Astrocyte of the spinal cord (primary cell): ENCODE measurements around the gene RHOT1.
"Not testable (repeated sequence)": the region's sequence is repeated elsewhere in the genome, so short reads cannot be mapped to it uniquely, and the experiment has no call there.

Experiments
- DNase-seq: peaks from one replicate; pipeline ENCODE4 v3.0.0; 2011; ENCODE audit warnings: low read depth, low spot score
- H3K4me3 ChIP-seq: 2 replicates; pipeline ENCODE4 v1.5.1; 2011; ENCODE audit warnings: low read depth, mild to moderate bottlenecking, low read length, moderate library complexity
- in situ Hi-C: cut with HindIII; loops from 2 replicates; pipeline ENCODE4 v1.10.0; 2017; ENCODE audit warnings: low sequenced_read_pairs
- TF ChIP-seq, protein P1 (sequence below): IDR thresholded peaks from 2 replicates; pipeline ENCODE4 v1.5.1; 2012; ENCODE audit warnings: low read depth, mild to moderate bottlenecking, low read length, inconsistent platforms

The RHOT1 gene

DNA sequence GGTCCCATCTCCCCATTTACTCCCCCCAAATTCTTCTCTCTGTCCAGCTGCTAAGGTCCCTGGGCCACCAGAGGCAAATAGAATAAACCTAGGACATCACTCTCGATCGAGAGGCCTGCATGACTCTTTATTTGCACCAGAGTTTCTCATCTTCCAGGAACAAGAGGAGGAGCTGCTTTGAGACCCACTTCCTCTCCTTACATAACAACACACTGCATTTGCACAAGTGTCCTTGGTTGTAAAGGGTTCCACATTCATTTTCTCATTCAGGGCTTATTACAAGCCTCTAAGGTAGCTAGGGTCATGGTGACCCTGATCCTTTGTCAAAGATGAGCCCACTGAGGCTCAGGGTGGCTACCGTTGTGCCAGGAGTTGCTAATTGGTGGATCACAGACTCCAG is 38.1 kb upstream of the RHOT1 start:
- no peak overlapping the region for H3K4me3 ChIP-seq
- TF ChIP-seq, protein P1, sequence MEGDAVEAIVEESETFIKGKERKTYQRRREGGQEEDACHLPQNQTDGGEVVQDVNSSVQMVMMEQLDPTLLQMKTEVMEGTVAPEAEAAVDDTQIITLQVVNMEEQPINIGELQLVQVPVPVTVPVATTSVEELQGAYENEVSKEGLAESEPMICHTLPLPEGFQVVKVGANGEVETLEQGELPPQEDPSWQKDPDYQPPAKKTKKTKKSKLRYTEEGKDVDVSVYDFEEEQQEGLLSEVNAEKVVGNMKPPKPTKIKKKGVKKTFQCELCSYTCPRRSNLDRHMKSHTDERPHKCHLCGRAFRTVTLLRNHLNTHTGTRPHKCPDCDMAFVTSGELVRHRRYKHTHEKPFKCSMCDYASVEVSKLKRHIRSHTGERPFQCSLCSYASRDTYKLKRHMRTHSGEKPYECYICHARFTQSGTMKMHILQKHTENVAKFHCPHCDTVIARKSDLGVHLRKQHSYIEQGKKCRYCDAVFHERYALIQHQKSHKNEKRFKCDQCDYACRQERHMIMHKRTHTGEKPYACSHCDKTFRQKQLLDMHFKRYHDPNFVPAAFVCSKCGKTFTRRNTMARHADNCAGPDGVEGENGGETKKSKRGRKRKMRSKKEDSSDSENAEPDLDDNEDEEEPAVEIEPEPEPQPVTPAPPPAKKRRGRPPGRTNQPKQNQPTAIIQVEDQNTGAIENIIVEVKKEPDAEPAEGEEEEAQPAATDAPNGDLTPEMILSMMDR, result no peak
- no peak for DNase-seq
- in situ Hi-C loops, result no loop called here

DNA sequence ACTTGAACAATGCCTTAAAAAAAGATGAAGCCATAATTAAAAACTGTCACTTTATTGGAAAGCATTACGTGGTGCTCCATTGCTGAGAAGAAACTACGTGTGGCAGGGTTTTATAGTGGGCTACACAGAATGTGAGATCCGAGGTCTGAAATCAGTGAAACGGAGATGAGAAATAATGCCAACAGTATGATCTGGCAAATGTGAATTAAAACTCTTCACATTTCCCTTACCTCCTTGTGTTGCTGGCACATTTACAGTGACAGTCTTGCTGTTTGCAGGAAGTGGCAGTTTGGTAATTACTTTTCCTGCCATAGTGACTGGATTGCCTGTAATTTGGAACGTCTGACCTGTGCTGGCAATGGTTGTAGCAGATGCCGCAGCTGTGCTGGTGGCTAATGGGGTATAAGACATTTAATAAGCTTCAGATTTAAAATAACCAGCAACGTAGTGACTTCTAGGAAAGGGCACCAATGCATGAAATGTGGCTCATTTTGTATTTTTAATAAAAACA is 35.8 kb upstream of the RHOT1 start:
- DNase-seq, H3K4me3 ChIP-seq, in situ Hi-C loops: not testable (repeated sequence)

DNA sequence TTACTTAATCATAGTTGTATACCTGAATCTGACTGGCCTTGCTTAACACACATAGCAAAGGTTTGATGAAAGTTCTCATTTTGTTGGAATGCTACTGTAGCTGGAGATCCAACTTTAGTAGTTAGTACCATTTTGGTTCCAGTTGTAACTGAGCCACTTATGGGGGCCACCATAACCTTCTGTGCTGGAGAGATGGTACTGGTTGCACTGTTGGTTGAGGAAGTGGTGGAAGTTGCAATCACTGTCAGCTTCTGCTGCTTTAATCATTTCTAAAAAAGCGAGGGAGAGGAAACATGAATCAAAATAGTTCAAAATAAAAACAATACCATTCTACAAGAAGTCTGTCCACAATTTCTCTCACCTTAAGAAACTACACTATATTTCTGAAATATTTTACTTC is 35.1 kb upstream of the RHOT1 start:
- H3K4me3 ChIP-seq, in situ Hi-C loops, DNase-seq: not testable (repeated sequence)

DNA sequence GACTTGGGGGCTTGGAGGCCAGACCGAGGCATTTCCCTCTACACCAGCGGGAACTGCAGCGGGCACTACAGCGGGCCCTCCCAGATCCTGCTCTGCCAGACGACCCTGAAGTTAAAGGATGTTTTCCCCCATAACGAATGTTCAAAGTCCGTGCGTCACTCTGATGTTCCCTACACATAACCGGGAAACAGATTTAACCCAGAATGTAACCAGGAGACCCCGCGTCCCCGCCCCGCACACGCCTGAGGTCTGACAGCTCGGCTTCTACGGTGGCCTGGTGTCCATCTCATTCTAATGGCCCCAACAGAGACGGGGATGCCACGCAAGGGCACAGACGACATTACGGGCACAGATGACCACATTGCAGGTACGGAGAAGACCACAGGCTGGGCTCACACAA is 31.7 kb upstream of the RHOT1 start:
- H3K4me3 ChIP-seq, result no peak overlapping the region
- DNase-seq, result no peak
- in situ Hi-C loops, result no loop called here
- TF ChIP-seq, protein P1, result no peak

DNA sequence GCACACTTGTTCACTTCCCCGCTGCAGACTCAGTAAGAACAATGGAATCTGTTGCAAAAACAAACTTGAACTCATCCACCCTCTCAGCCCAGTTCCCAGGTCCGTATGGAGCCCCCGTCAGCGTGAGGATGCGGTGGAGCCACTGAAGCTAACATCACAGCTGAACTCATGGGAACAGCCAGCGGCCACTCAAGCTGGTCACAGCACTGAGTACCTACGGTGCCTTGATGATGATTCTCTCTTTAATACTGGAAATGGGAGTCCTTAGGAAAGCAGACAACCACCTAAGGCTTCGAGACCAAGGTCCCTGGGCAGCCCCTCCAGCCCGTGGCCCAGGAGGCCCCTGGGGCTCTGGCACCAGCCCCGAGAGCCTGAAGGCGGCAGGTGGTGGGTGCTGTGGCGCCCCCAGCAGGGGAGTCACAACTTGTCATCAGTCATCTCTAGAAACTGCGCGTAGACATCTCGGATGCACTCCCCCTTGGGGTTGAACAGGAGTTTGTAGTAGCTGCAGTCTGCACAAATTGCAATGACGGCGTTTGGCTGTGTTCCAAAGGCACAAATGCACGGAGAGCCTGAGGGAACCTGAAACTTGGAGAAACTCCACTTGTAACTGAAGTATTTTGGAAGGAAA is 31.0 kb upstream of the RHOT1 start:
- DNase-seq, result peak; percentile 78
- in situ Hi-C loops, result no loop called here
- TF ChIP-seq, protein P1, result peak; percentile 42
- H3K4me3 ChIP-seq, result no peak overlapping the region

DNA sequence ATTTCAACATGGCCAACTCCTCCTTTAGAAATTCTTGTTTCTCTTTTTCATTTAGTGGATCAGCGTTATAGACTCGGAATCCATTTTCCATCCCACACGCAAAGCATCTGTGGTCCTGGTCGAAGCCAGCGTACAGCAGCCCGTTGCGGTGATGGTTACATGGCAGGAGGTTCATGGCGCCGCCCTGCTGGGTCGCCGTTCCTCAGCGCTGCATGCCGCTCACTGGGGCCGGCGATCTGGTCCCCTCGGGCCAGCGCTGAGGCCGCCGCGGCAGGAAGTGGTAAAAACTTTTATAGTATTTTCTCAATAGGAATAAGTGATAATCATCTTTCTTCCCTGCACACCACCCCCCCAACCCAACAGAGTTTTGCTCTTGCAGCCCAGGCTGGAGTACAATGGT is 29.9 kb upstream of the RHOT1 start:
- no peak overlapping the region for H3K4me3 ChIP-seq
- DNase-seq, result no peak
- TF ChIP-seq, protein P1, result no peak
- in situ Hi-C loops, result no loop called here

DNA sequence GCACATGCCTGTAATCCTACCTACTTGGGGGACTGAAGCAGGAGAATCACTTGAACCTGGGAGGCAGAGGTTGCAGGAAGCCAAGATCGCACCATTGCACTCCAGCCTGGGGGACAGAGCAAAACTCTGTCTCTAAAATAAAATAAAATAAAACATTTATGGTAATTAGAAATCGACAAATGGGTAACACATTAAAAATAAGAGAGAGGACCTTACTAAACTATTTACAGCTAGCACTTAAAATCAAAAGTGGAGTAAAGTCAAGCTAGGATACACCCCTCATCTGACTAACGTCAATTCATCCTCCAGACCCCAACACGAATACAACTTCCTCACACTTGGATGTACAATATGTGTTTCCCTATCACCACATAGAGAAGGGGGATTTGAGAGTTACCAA is 27.8 kb upstream of the RHOT1 start:
- in situ Hi-C loops, result no loop called here
- TF ChIP-seq, protein P1, result no peak

DNA sequence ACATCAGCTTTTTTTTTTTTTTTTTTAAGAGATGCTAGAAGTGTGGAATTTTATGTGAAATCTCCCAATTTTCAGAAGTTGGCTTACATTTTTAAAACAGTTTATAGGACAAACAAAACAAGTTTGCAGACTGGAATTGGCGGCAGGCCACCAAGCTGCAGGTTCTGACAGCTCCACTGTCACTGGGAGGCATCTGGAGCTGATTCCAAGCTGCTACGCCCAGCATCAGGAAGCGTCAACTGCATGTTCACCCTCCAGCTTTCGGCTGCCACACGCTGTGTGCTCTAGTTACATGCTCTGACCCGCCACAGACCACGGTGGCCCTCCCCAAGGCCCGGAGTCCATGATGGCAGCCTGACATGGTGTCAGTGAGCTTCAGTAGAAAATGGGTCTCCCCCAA is 26.8 kb upstream of the RHOT1 start:
- H3K4me3 ChIP-seq, in situ Hi-C loops, DNase-seq: not testable (repeated sequence)

More for the DNA sequence above, 27.8 kb upstream of the RHOT1 start:
- no peak for DNase-seq
- H3K4me3 ChIP-seq, result no peak overlapping the region
